Right ventricle myocardium superior (tissue), 1 donor: Measurements from ENCODE around the gene NAA15. TPM values are rescaled to one million over a fixed set of nuclear protein-coding genes. Genes with fewer than 3 reads are reported as not detected.
"Not testable (repeated sequence)": the region's sequence is repeated elsewhere in the genome, so short reads cannot be mapped to it uniquely, and the experiment has no call there.

Source experiments
- ATAC-seq: fragments of 200-7000 bp; cut with Tn5 transposase; one replicate; pipeline ENCODE4 v1.9.1; 2020; ENCODE audit warnings: mild to moderate bottlenecking; ENCODE audit not compliant: poor library complexity
- DNase-seq: peaks from one replicate; pipeline ENCODE4 v3.0.0-alpha.2; 2020
- intact Hi-C: fragments of 100-400 bp; cut with DNase I; formaldehyde crosslinking; loops from one replicate; pipeline ENCODE4 v1.11.2; 2022
- total RNA-seq: library from RNA; stranded (reverse); fragmentation: NEBNext Ultra II Directional; extraction: Animal tissue kit (Norgen Biotek cat#: 25700); gene quantifications from one replicate; pipeline ENCODE4 v1.2.1, GENCODE V29; 2021
- donor health status: DM: no; HTN: yes; CAD: no; lungs with severe emphysema.

Gene NAA15
- total RNA-seq, 1 donor from 2014 or later, result 36.6 TPM

GRCh38 chr4:139295206-139295941, 5.9 kb upstream of the NAA15 start:
- DNase-seq (peak; percentile 99), ATAC-seq (peak; percentile 97)
- intact Hi-C loops, result loop anchor here (5.0 kb wide), 1 partner anchor 213 kb away; no protein-coding TSS in a partner anchor

GRCh38 chr4:139295942-139296299, 5.4 kb upstream of the NAA15 start:
- intact Hi-C loops, result loop anchor here (5.0 kb wide), 1 partner anchor 214 kb away; no protein-coding TSS in a partner anchor
- ATAC-seq (no peak), DNase-seq (no peak)

DNA sequence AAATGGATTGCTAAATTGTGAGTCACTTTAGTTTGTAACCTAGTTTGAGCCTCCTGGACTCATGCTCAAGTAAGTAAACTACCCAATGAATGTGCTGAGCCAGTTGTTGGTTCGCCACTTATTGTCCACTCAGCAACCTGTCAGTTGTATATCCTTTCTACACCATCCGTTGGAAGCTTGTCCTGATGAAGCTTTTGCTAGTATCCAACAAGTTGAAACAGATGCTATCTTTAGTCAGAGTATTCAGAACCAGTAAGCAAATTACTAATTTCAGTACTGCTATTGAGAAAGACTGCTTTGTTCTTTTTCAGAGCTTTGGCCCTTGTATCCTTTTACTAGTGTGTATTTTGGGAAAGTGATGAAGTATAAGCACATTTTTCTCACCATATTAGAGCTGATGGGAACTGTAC, 4.3 kb upstream of the NAA15 start:
- ATAC-seq (no peak), DNase-seq (no peak)
- intact Hi-C loops, result loop anchor here (5.0 kb wide), 1 partner anchor 215 kb away; no protein-coding TSS in a partner anchor

DNA sequence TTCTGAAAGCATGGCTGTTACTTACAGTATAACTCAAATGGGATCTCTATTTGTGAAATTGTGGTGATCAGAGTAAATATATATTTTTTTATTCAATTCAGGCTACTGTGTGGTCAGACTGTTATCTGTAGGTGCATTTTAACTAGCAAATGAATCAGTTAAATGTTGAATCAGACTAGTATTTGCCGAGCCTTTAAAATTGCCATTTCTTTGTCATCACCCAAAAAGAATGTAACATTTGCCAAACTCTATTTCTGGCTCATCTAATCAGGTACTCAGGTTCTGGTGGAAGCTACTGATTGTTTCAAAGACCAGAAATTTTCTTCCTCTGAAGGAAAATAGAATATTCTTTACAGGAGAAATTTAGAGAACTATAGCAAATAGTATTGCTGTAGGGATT, 1.8 kb upstream of the NAA15 start:
- DNase-seq, result no peak
- intact Hi-C loops, result loop anchor here (5.0 kb wide), 1 partner anchor 217 kb away; no protein-coding TSS in a partner anchor
- no peak for ATAC-seq

GRCh38 chr4:139300431-139301112, 733 bp upstream of the NAA15 start:
- intact Hi-C loops, result no loop called here

DNA sequence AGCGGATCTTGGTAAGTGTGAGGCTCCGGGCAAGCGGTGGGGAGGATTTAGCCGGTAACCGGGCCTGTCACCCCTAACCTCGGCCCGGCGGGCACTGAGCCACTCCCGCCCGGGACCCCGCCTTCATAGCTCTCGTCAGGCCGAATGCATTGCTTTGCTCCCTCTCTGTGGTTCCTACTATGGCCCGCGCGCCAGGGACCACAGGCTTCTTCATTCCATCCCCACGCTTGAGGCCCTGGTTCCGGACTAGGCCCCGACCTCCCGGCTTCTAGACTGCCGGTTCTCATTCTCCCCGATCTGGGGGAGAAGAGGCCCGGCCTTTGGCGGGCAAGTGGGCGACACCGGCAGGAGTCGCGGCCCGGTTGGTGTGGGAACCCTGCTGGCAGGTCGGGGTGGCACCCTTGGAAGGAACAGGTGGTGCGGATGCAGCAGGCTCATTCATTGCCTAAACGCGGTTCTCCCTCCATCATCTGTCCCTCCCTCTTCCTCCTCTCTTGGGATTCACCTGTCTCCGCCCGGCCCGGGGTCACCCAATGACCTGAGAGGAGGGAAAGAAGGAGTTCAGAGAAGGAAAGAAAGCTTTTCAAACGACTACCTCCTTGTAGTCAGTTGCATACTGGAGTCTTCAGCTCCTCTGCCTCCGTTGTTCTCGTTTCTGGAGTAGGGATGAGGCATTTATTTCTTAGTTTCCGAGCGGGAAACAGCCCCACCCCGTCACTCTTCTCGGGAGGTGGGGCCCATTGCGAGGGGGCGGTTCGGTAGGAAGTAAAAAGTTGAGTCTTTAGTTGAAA, 711 bp downstream of the NAA15 start, which contains the start of gene NDUFC1:
TSS of gene NDUFC1 (minus strand) at position 657 of the 791 bp plus-strand sequence. CDS start 6,679 bp downstream, outside the sequence.
- ATAC-seq, result peak; percentile 15

More at GRCh38 chr4:139300431-139301112, 733 bp upstream of the NAA15 start:
- DNase-seq (no peak), ATAC-seq (peak; percentile 12)

DNA sequence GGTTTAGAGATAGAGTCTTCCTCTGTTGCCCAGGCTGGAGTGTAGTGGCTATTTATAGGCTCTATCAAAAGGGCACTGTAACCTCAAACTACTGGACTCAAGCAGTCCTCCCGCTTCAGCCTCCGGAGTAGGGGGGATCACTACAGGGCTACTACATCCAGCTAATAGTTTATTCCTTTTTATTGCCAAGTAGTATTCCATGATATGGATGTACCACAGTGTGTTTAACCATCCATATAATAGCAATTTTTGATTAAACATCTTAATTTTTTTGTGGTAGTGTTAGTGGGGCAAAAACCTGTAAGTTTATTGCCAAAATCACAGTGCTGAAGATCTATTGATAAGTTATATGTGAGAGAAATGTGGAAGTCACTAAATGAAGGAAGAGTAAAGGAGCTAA, 3.6 kb downstream of the NAA15 start:
- ATAC-seq (no peak), DNase-seq (no peak)
- intact Hi-C loops, result no loop called here

More for the DNA sequence above, 711 bp downstream of the NAA15 start, which contains the start of gene NDUFC1:
- intact Hi-C loops, result no loop called here
- peak; percentile 55 for DNase-seq

DNA sequence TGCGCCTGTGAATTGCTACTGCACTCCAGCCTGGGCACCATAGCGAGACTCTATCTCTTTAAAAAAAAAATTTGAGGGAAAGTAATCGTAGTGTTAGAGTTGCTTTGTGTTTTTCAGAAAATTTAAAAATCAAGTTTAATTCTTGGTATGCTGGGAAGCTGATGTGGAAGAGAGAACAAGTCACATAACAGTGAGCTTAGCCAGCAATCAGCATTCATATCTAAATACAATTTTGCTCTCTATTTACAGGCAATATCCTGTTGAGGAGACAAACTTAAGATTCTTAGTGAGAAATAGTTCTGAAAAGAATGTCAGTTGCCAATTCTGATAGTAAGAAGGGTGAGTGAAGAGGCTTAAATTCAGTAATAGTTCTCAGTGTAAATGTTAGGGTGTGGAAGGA, 10.6 kb downstream of the NAA15 start:
- ATAC-seq, result no peak

DNA sequence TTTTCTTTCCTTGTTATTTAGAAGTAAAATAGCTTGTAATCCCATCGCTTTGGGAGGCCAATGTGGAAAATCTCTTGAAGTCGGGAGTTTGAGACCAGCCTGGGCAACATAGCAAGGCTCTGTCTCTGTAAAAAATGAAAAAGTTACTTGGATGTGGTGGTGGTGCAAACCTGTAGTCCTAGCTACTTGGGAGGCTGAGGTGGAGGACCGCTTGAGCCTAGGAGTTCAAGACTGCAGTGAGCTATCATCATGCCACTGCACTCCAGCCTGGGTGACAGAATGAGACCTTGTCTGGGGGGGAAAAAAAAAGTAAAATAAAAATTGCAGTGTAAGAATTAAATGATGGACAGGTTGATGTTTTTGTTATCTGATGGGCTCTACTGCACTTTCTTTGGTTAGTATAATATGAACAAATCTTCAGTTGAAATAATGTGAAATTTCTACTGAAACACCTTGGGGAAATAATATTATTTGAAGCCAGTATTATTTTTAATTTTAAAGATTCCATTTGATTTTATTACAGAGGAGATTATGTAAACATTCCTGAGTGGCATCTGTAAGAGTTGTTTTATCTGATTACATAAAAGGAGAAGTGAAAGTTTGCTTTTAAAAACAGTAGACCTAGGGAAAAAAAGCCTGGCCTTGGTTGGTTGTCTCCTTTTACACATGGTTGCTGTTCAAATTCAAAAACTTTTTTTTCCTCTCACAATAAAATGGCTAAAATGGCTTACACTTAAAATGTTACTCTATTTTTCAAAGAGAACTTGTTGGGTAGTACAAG, 11.4 kb downstream of the NAA15 start:
- ATAC-seq, result no peak
- intact Hi-C loops, result no loop called here
- no peak for DNase-seq

More for the DNA sequence above, 10.6 kb downstream of the NAA15 start:
- intact Hi-C loops, result no loop called here
- DNase-seq, result no peak

GRCh38 chr4:139313414-139313813, 12.1 kb downstream of the NAA15 start:
- ATAC-seq, result not testable (repeated sequence)

DNA sequence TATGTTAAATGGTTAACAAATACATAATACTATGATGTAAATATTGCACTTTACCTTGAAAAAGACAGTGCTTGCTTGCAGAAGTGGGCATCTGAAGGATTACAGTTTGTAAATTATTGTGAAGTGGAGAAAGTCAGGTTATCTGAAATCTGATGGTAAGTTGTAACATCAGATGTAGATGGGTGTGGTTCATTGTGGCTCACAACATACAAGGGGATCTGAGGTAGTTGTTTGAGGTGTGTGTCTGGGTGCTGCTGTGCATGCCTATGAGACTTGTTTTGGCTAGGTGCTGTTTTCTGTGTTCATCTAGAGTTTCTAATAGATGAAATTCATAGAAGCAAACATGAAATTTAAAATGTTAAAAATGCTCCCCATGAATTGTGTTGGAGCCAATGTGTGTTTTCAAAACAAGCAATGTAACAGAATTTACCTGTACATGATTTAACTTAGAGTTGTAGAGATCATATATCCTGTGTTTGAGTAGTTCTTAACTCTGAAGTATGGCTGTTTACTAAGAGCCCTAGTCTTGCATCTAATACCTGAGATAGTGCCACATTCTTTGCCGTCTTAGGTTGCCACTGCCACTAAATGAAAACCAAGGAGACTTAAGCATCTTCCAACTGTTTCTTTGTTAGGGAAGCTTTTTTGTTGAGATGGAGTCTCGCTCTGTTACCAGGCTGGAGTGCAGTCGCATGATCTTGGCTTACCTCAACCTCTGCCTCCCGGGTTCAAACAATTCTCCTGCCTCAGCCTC, 12.9 kb downstream of the NAA15 start:
- intact Hi-C loops, result no loop called here
- ATAC-seq (no peak), DNase-seq (no peak)

More at GRCh38 chr4:139313414-139313813, 12.1 kb downstream of the NAA15 start:
- intact Hi-C loops, DNase-seq: not testable (repeated sequence)

- intact Hi-C loops, result no loop called here
- no peak for DNase-seq
- no peak for ATAC-seq
Measured at GRCh38 chr4:139315221-139315675, 13.9 kb downstream of the NAA15 start.

DNA sequence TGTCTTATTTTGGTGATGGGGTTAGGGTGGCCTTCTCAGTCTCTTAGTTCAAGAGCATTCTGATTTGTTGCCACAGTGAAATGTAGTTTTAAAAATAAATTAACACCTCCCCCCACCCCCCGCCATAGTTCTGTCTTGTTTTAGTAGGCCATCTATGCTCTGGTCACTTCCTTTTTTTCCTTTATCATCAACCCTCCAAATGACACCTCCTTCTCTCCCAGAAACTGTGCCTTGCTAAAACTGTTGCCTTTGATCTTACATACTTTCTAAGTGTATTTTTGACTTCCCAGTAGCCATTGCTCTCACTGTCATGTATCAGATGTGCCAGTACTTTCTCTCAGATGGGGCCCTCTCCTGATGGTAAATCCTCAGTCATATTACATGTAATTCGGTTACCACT, 15.4 kb downstream of the NAA15 start:
- intact Hi-C loops, result no loop called here
- ATAC-seq (no peak), DNase-seq (no peak)

DNA sequence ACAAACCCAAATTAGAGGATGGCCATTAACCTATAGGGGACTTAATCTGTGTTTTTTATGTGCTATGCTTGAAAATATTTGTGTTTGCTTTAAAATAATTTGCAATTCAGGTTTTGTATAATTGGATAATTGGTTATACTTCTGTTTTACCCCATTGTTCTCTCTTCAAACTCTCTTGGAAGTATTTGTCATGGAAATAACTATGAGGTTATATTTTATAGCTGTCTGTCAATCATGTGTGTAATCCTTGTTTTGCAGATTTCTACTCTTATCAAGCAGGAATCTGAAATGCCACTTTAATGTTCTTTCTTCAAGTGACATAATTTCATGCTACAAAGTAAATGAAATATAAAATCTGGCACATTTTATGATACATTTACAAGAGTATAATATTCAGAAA, 16.3 kb downstream of the NAA15 start:
- DNase-seq, result no peak
- ATAC-seq, result no peak
- intact Hi-C loops, result no loop called here

DNA sequence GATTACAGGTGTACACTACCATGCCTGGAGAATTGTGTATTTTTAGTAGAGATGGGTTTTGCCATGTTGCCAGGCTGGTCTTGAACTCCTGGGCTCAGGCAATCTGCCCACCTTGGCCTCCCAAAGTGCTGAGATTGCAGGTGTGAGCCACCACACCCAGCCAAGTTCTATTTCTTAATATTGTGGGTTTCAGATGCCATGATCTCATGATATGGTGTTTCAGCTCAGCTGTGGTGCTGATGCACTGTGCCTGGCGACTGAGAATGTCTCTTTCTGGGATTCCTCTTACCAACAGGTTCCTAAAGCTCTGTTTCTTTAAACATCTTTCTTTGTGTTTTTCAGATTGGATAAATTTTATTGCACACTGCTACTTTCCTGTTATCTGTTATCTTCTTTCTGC, 18.3 kb downstream of the NAA15 start:
- no peak for ATAC-seq
- intact Hi-C loops, result no loop called here
- no peak for DNase-seq

- DNase-seq, intact Hi-C loops, ATAC-seq: not testable (repeated sequence)
Measured at GRCh38 chr4:139322070-139322469, 20.8 kb downstream of the NAA15 start.

DNA sequence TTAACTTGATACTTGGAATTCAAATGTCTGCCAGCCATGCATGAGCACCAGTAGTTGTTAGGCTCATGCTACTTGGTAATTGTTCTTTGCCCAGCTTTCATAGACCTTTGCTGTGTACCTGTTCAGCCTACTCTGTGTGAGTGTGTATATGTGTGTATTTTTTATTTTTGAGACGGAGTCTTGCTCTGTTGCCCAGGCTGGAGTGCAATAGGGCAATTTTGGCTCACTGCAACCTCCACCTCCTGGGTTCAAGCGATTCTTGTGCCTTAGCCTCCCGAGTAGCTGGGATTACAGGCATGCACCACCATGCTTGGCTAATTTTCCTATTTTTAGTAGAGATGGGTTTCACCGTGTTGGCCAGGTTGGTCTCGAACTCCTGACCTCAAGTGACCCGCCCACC, 21.2 kb downstream of the NAA15 start:
- DNase-seq, ATAC-seq, intact Hi-C loops: not testable (repeated sequence)
